K562 (cell line): ENCODE measurements around the gene ARMC2. TPM values are rescaled to one million over a fixed set of nuclear protein-coding genes. Genes with fewer than 3 reads are reported as not detected.
A peak's percentile ranks its signal among the peaks of the same experiment; 100 is the strongest.

Experiments used
- CXXC5 ChIP-seq: fragments of 250-450 bp; sonication (Bioruptor Pico); IDR thresholded peaks from 2 replicates; pipeline ENCODE4 v1.8.0; 2022; ENCODE audit warnings: inconsistent platforms, mild to moderate bottlenecking, moderate library complexity
- HNRNPUL1 ChIP-seq: fragments of 200-400 bp; formaldehyde crosslinking; IDR thresholded peaks from 2 replicates; pipeline ENCODE4 v1.6.1; 2017; ENCODE audit warnings: low read length
- KAT2B ChIP-seq: IDR thresholded peaks from one replicate; pipeline ENCODE4 v1.6.1; 2012; ENCODE audit warnings: low read depth, mild to moderate bottlenecking, control low read depth, inconsistent platforms, low read length, moderate library complexity
- MED1 ChIP-seq: sonication (generic); formaldehyde crosslinking; IDR thresholded peaks from 2 replicates; pipeline ENCODE4 v1.8.1; 2023; ENCODE audit warnings: missing genetic modification reagents, borderline replicate concordance
- U2AF2 ChIP-seq: fragments of 200-400 bp; formaldehyde crosslinking; optimal IDR thresholded peaks from 2 replicates; pipeline ENCODE3; 2017; ENCODE audit warnings: low read depth, mild to moderate bottlenecking, low read length
- polyA plus RNA-seq, 8 experiments: library from polyadenylated mRNA; depleted of rRNA in 4 of 8; stranded (reverse) in 5 of 8; unstranded in 3 of 8; fragments of >200 nt; fragmentation: Nextera tagmentation in 2 of 8; fragmentation: Illumina TruSeq in 1 of 8; extraction: Ambion mirVana in 2 of 8; extraction: Trizol in 1 of 8; gene quantifications; 2 replicates each; pipeline versions ENCODE4 v1.2.1 to v1.2.3, GENCODE V29; 2011 to 2014; ENCODE audit warnings: inconsistent platforms in 1 of 8, missing spikeins in 1 of 8
- total RNA-seq, 7 experiments: library from RNA; depleted of rRNA in 6 of 7; stranded (reverse); fragments of >200 nt in 6 of 7; fragmentation: Illumina TruSeq in 2 of 7; extraction: Trizol in 2 of 7; gene quantifications; 2 replicates each; pipeline versions ENCODE4 v1.2.1 to v1.2.3, GENCODE V29; 2011 to 2021; ENCODE audit warnings: low replicate concordance in 1 of 7
- TF ChIP-seq, protein P1 (sequence below): fragments of 450-650 bp; IDR thresholded peaks from 2 replicates; pipeline ENCODE4 v1.6.1; 2016; ENCODE audit warnings: mild to moderate bottlenecking, moderate library complexity
- TF ChIP-seq, protein P2 (sequence below): fragments of 450-650 bp; formaldehyde crosslinking; IDR thresholded peaks from 2 replicates; pipeline ENCODE4 v1.4.0; 2022; ENCODE audit warnings: missing genetic modification characterization

ARMC2 gene
- total and polyA plus RNA-seq, 9 of the 15 experiments (the other 6 are each of a cell fraction or from before 2014, with no cell fraction given) = 0.14 to 3.0 (median 0.82) TPM

DNA sequence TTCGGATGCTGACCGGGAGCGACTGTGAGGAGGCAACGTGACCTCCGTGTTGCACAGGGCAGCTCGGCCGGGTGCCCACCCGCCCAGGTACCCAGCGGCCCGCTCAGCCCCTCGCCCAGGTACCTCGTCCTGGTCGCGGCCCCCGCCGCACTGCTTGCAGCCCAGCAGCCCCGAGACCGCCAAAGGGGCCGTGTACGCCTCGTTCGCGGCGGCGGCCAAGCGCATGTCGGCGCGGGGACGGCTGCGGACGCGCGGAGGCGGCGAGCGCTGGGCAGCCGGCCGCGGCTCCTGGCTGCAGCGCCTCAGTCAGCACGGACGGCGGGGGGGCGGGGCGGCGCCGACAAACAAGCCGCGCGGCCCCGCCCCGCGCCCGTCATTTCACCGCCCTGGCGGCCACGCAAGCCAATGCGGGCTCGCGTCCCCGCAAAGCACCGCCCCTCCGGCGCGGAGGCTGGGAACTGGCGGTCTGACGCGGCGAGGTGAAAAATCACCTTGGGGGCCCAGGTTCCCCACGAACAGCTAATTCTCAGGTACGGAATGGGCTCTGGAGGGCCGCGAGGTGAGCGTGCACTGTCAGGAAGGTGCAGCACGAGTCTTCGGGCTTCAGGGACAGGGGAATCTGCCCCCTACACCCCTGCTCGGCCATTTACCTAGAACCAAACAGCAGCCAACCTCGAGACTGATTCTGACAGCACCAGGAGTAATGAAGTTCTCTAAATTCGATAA, 161.2 kb downstream of the ARMC2 start (continued):
- TF ChIP-seq, protein P1, sequence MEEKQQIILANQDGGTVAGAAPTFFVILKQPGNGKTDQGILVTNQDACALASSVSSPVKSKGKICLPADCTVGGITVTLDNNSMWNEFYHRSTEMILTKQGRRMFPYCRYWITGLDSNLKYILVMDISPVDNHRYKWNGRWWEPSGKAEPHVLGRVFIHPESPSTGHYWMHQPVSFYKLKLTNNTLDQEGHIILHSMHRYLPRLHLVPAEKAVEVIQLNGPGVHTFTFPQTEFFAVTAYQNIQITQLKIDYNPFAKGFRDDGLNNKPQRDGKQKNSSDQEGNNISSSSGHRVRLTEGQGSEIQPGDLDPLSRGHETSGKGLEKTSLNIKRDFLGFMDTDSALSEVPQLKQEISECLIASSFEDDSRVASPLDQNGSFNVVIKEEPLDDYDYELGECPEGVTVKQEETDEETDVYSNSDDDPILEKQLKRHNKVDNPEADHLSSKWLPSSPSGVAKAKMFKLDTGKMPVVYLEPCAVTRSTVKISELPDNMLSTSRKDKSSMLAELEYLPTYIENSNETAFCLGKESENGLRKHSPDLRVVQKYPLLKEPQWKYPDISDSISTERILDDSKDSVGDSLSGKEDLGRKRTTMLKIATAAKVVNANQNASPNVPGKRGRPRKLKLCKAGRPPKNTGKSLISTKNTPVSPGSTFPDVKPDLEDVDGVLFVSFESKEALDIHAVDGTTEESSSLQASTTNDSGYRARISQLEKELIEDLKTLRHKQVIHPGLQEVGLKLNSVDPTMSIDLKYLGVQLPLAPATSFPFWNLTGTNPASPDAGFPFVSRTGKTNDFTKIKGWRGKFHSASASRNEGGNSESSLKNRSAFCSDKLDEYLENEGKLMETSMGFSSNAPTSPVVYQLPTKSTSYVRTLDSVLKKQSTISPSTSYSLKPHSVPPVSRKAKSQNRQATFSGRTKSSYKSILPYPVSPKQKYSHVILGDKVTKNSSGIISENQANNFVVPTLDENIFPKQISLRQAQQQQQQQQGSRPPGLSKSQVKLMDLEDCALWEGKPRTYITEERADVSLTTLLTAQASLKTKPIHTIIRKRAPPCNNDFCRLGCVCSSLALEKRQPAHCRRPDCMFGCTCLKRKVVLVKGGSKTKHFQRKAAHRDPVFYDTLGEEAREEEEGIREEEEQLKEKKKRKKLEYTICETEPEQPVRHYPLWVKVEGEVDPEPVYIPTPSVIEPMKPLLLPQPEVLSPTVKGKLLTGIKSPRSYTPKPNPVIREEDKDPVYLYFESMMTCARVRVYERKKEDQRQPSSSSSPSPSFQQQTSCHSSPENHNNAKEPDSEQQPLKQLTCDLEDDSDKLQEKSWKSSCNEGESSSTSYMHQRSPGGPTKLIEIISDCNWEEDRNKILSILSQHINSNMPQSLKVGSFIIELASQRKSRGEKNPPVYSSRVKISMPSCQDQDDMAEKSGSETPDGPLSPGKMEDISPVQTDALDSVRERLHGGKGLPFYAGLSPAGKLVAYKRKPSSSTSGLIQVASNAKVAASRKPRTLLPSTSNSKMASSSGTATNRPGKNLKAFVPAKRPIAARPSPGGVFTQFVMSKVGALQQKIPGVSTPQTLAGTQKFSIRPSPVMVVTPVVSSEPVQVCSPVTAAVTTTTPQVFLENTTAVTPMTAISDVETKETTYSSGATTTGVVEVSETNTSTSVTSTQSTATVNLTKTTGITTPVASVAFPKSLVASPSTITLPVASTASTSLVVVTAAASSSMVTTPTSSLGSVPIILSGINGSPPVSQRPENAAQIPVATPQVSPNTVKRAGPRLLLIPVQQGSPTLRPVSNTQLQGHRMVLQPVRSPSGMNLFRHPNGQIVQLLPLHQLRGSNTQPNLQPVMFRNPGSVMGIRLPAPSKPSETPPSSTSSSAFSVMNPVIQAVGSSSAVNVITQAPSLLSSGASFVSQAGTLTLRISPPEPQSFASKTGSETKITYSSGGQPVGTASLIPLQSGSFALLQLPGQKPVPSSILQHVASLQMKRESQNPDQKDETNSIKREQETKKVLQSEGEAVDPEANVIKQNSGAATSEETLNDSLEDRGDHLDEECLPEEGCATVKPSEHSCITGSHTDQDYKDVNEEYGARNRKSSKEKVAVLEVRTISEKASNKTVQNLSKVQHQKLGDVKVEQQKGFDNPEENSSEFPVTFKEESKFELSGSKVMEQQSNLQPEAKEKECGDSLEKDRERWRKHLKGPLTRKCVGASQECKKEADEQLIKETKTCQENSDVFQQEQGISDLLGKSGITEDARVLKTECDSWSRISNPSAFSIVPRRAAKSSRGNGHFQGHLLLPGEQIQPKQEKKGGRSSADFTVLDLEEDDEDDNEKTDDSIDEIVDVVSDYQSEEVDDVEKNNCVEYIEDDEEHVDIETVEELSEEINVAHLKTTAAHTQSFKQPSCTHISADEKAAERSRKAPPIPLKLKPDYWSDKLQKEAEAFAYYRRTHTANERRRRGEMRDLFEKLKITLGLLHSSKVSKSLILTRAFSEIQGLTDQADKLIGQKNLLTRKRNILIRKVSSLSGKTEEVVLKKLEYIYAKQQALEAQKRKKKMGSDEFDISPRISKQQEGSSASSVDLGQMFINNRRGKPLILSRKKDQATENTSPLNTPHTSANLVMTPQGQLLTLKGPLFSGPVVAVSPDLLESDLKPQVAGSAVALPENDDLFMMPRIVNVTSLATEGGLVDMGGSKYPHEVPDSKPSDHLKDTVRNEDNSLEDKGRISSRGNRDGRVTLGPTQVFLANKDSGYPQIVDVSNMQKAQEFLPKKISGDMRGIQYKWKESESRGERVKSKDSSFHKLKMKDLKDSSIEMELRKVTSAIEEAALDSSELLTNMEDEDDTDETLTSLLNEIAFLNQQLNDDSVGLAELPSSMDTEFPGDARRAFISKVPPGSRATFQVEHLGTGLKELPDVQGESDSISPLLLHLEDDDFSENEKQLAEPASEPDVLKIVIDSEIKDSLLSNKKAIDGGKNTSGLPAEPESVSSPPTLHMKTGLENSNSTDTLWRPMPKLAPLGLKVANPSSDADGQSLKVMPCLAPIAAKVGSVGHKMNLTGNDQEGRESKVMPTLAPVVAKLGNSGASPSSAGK = peak; percentile 80
- peak; percentile 91 for TF ChIP-seq CXXC5 (CRISPR knock-in tag)
- TF ChIP-seq, protein P2, sequence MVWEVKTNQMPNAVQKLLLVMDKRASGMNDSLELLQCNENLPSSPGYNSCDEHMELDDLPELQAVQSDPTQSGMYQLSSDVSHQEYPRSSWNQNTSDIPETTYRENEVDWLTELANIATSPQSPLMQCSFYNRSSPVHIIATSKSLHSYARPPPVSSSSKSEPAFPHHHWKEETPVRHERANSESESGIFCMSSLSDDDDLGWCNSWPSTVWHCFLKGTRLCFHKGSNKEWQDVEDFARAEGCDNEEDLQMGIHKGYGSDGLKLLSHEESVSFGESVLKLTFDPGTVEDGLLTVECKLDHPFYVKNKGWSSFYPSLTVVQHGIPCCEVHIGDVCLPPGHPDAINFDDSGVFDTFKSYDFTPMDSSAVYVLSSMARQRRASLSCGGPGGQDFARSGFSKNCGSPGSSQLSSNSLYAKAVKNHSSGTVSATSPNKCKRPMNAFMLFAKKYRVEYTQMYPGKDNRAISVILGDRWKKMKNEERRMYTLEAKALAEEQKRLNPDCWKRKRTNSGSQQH (CRISPR knock-in tag) = no peak
- TF ChIP-seq MED1 (CRISPR knock-in tag) = no peak
- TF ChIP-seq KAT2B = no peak
- no peak for TF ChIP-seq HNRNPUL1
- TF ChIP-seq U2AF2 = no peak
